GM18519 (cell line): Measurements from ENCODE around the gene EFNA5.

Source experiments
- ATAC-seq: cut with Tn5 transposase; IDR thresholded peaks from one replicate; pipeline ENCODE4 v1.9.1; 2021; ENCODE audit warnings: mild to moderate bottlenecking, moderate library complexity; ENCODE audit not compliant: unreplicated experiment, low FRiP score

EFNA5 gene

GRCh38 chr5:107673368-107674136 lies 2.8 kb upstream of the EFNA5 start:
- ATAC-seq: peak; percentile 74

- ATAC-seq: no peak
Measured at GRCh38 chr5:107673039-107673367, 2.3 kb upstream of the EFNA5 start.

GRCh38 chr5:107672211-107673038 lies 1.7 kb upstream of the EFNA5 start:
- no peak for ATAC-seq

GRCh38 chr5:107671742-107672210 lies 1.0 kb upstream of the EFNA5 start:
- ATAC-seq: no peak

GRCh38 chr5:107670087-107670931 lies 428 bp downstream of the EFNA5 start:
- ATAC-seq: no peak

- ATAC-seq: no peak
Measured at GRCh38 chr5:107669096-107670031, 1.4 kb downstream of the EFNA5 start.

- no peak for ATAC-seq
Measured at GRCh38 chr5:107668154-107669095, 2.3 kb downstream of the EFNA5 start.

- ATAC-seq: no peak
Measured at GRCh38 chr5:107666051-107666655, 4.6 kb downstream of the EFNA5 start.

GRCh38 chr5:107665036-107665570 lies 5.6 kb downstream of the EFNA5 start:
- no peak for ATAC-seq

GRCh38 chr5:107663697-107664096 lies 7.0 kb downstream of the EFNA5 start:
- no peak for ATAC-seq

GRCh38 chr5:107661650-107662044 lies 9.1 kb downstream of the EFNA5 start:
- no peak for ATAC-seq

GRCh38 chr5:107661038-107661649 lies 9.6 kb downstream of the EFNA5 start:
- ATAC-seq: no peak

GRCh38 chr5:107658528-107658927 lies 12.2 kb downstream of the EFNA5 start:
- no peak for ATAC-seq

GRCh38 chr5:107655831-107656230 lies 14.9 kb downstream of the EFNA5 start:
- ATAC-seq: no peak

GRCh38 chr5:107654827-107655226 lies 15.9 kb downstream of the EFNA5 start:
- no peak for ATAC-seq

- no peak for ATAC-seq
Measured at GRCh38 chr5:107653685-107654084, 17.1 kb downstream of the EFNA5 start.

GRCh38 chr5:107652839-107653607 lies 17.7 kb downstream of the EFNA5 start:
- no peak for ATAC-seq
